ENCODE data around the gene CPA1. TPM values are rescaled to one million over a fixed set of nuclear protein-coding genes. Genes with fewer than 3 reads are reported as not detected.

CPA1 gene
- polyA plus RNA-seq, 3 donors, result 1.2 to 2.5 (median 1.7) TPM

- no peak for DNase-seq (ENCODE audit: low read depth in 3 of 3, low spot score in 2 of 3)
Observed at GRCh38 chr7:130353196-130353595, 27.1 kb upstream of the CPA1 start.

- peak; percentile 82 to 89 (median 88) for DNase-seq (ENCODE audit: low read depth in 3 of 3, low spot score in 2 of 3)
Observed at GRCh38 chr7:130356121-130356875, 24.0 kb upstream of the CPA1 start.

- DNase-seq (ENCODE audit: low read depth in 3 of 3, low spot score in 2 of 3), result no peak
Observed at GRCh38 chr7:130356876-130357611, 23.2 kb upstream of the CPA1 start.

- no peak for DNase-seq (ENCODE audit: low read depth in 3 of 3, low spot score in 2 of 3)
Observed at GRCh38 chr7:130358471-130358870, 21.8 kb upstream of the CPA1 start.

GRCh38 chr7:130359276-130359857, 20.9 kb upstream of the CPA1 start:
- DNase-seq (ENCODE audit: low read depth in 3 of 3, low spot score in 2 of 3), result no peak

- no peak for DNase-seq (ENCODE audit: low read depth in 3 of 3, low spot score in 2 of 3)
Observed at GRCh38 chr7:130360518-130360917, 19.8 kb upstream of the CPA1 start.

GRCh38 chr7:130361681-130362080, 18.6 kb upstream of the CPA1 start:
- no peak for DNase-seq (ENCODE audit: low read depth in 3 of 3, low spot score in 2 of 3)

GRCh38 chr7:130362251-130362816, 18.0 kb upstream of the CPA1 start:
- DNase-seq (ENCODE audit: low read depth in 3 of 3, low spot score in 2 of 3), result no peak

GRCh38 chr7:130363026-130363847, 17.1 kb upstream of the CPA1 start:
- no peak for DNase-seq (ENCODE audit: low read depth in 3 of 3, low spot score in 2 of 3)

- no peak for DNase-seq (ENCODE audit: low read depth in 3 of 3, low spot score in 2 of 3)
Observed at GRCh38 chr7:130364451-130364850, 15.8 kb upstream of the CPA1 start.

- DNase-seq (ENCODE audit: low read depth in 3 of 3, low spot score in 2 of 3), result no peak
Observed at GRCh38 chr7:130365088-130365487, 15.2 kb upstream of the CPA1 start.

- DNase-seq (ENCODE audit: low read depth in 3 of 3, low spot score in 2 of 3), result peak in 1 of 3 donors; percentile 70
Observed at GRCh38 chr7:130365511-130366441, 14.5 kb upstream of the CPA1 start.

GRCh38 chr7:130366564-130366963, 13.7 kb upstream of the CPA1 start:
- DNase-seq (ENCODE audit: low read depth in 3 of 3, low spot score in 2 of 3), result no peak

- DNase-seq (ENCODE audit: low read depth in 3 of 3, low spot score in 2 of 3), result no peak
Observed at GRCh38 chr7:130367088-130367755, 13.1 kb upstream of the CPA1 start.

- DNase-seq (ENCODE audit: low read depth in 3 of 3, low spot score in 2 of 3), result no peak
Observed at GRCh38 chr7:130367836-130368746, 12.2 kb upstream of the CPA1 start.

- no peak for DNase-seq (ENCODE audit: low read depth in 3 of 3, low spot score in 2 of 3)
Observed at GRCh38 chr7:130369110-130369711, 11.1 kb upstream of the CPA1 start.

- no peak for DNase-seq (ENCODE audit: low read depth in 3 of 3, low spot score in 2 of 3)
Observed at GRCh38 chr7:130369831-130370550, 10.3 kb upstream of the CPA1 start.
